ENCODE results near the gene FCER1A. TPM values are rescaled to one million over a fixed set of nuclear protein-coding genes. Genes with fewer than 3 reads are reported as not detected.

The FCER1A gene
- total RNA-seq, 4 donors from 2014 or later: not detected

GRCh38 chr1:159352436-159352835 is 50.3 kb downstream of the FCER1A start:
- TF ChIP-seq CTCF (IDR thresholded peaks at IDR 0.05): no peak
- DNase-seq (ENCODE audit: low spot score) (no peak), ATAC-seq (ENCODE audit: low FRiP score) (no peak)

Other genes starting within 250 kb of the FCER1A start
- gene AIM2, start 225.6 kb upstream of the FCER1A start, total RNA-seq: 1 to 10 TPM in 2 of 4 donors, under 1 TPM in 2; 0.46 to 5.2 (median 1.2) TPM
- gene CADM3, start 130.7 kb upstream of the FCER1A start, total RNA-seq: 10 to 100 TPM in 3 of 4 donors, 1 to 10 TPM in 1; 3.9 to 34.4 (median 12.9) TPM
- 100 to 1,000 TPM in 2 of 4 donors, 10 to 100 TPM in 2; 72.3 to 360 (median 125) TPM for gene ACKR1, start 97.5 kb upstream of the FCER1A start, total RNA-seq
- gene OR10J4, start 129.9 kb downstream of the FCER1A start, total RNA-seq: not detected
- gene OR10J1, start 137.4 kb downstream of the FCER1A start, total RNA-seq: not detected
- not detected for gene OR10J5, start 233.7 kb downstream of the FCER1A start, total RNA-seq

All from omental fat pad (tissue), 4 donors.